Dendritic cell treated with granulocyte-macrophage colony-stimulating factor and Interleukin-4, amounts not matched to agents 40 ng/mL and 50 ng/mL, for 4 days (primary cell): ENCODE results near the gene MLC1.

ENCODE experiments used
- H3K27ac Mint-ChIP-seq: one replicate; pipeline ENCODE4 v1.8.0; 2022; ENCODE audit warnings: mild to moderate bottlenecking, mixed read lengths
- H3K27me3 Mint-ChIP-seq: one replicate; pipeline ENCODE4 v1.8.0; 2022; ENCODE audit warnings: mild to moderate bottlenecking, mixed read lengths
- H3K36me3 Mint-ChIP-seq: one replicate; pipeline ENCODE4 v1.8.0; 2022; ENCODE audit warnings: low read depth, mixed read lengths
- H3K4me1 Mint-ChIP-seq: one replicate; pipeline ENCODE4 v1.8.0; 2022; ENCODE audit warnings: low read depth, mixed read lengths
- H3K4me3 Mint-ChIP-seq: one replicate; pipeline ENCODE4 v1.8.0; 2022; ENCODE audit warnings: mild to moderate bottlenecking, moderate library complexity, mixed read lengths
- H3K9me3 Mint-ChIP-seq: one replicate; pipeline ENCODE4 v1.8.0; 2022; ENCODE audit warnings: mixed read lengths
- intact Hi-C: fragments of 100-400 bp; cut with micrococcal nuclease; formaldehyde crosslinking; loops from one replicate; pipeline ENCODE4 v1.15.0; 2022

Gene MLC1

DNA sequence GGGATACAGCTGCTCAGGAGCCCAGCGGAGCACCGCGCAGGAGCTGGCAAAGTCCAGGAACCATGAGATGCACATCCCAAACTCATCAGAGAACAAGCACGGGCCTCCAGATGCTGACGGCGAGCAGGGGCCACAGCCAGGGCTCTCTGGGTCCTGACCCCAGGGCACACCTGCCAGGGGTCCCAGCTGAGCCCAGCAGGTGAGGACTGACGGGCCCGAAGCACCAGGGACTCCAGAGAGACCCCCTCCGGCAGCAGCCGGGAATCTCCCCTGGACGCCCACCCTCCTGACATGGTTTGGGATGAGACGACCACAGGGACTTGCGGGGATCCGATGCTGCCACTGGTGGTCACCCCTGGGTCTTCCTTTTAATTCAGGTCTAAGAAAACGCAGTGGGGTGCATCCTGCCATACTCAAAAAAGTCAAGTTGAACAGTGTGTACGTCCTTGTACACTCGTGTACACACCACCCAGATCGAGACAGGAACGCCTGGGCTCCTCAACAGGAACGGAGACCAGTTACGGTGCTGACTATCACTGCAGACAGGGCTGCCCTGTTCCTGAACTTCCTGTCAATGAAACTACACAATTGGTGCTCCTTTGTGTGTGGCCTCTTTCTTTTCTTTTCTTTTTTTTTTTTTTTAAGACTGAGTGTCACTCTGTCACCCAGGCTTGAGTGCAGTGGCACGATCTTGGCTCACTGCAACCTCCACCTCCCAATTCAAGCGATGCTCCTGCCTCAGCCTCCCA, 49.1 kb downstream of the MLC1 start:
- no peak overlapping the region for H3K27ac Mint-ChIP-seq
- no peak overlapping the region for H3K4me3 Mint-ChIP-seq
- intact Hi-C loops = no loop called here
- H3K4me1 Mint-ChIP-seq = no peaks in the 10 kb centered on the region
- H3K36me3 Mint-ChIP-seq = no peaks in the 10 kb centered on the region
- H3K27me3 Mint-ChIP-seq = peaks cover 21% of the 10 kb centered on the region
- H3K9me3 Mint-ChIP-seq = peaks cover 7% of the 10 kb centered on the region

GRCh38 chr22:50035131-50035881, 49.9 kb downstream of the MLC1 start:
- Mint-ChIP-seq H3K27ac (no peak overlapping the region), H3K9me3 (peaks cover 7% of the 10 kb centered on the region), H3K4me3 (no peak overlapping the region), H3K36me3 (no peaks in the 10 kb centered on the region), H3K4me1 (no peaks in the 10 kb centered on the region), H3K27me3 (peaks cover 29% of the 10 kb centered on the region)
- intact Hi-C loops = no loop called here

DNA sequence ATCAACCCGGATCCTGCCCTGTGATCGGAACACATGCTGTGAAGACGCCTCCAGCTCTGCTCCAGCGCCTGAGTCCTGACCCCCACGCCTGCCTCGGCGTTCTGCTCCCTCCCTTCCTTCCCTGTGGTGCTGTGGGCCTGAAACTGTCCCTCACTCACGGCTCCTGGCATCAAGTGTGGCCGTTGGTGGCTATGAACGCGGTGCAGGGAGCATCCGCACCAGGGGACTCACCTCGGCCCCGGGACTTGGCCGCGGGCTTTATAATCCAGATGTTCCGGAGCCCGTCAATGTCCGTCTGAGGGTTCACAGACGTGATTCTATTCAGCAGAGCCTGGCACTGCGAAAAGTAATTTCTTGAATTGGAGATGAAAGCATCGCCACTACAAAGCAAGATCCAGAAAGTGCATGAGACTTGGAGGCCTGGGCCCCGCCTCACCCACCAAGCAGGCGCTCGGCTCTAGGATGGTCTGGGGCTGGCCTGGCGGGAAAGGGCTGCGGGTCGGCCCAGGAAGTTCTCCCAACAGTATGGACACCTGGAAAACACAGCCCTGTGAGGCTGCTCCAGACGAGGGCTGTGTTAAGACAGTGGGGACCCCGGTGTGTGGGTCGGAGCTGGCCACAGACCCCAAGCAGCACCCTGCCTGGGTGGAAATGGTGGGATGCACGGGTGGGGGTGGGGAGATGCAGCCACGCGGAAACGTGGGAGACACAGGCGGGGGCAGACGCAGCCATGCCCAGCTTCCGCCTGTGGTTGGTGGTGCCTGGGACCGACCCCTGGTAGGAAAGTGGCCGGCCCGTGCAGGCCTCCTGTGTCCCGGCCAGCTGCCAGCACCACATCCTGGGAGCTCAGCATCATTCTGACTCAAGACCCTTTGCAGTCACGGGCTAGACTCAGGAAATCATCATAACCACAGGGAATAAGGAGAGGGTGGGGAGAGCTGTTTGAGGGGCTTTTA, 50.8 kb downstream of the MLC1 start:
- Mint-ChIP-seq H3K27ac (no peak overlapping the region), H3K27me3 (peaks cover 37% of the 10 kb centered on the region), H3K4me3 (no peak overlapping the region), H3K4me1 (no peaks in the 10 kb centered on the region), H3K36me3 (no peaks in the 10 kb centered on the region), H3K9me3 (peaks cover 7% of the 10 kb centered on the region)
- intact Hi-C loops = loop anchor here (5.0 kb wide), 1 partner anchor 42 kb away; no protein-coding TSS in a partner anchor

GRCh38 chr22:50032941-50033601, 52.2 kb downstream of the MLC1 start:
- H3K4me1 Mint-ChIP-seq = peaks cover 1% of the 10 kb centered on the region
- H3K27ac Mint-ChIP-seq = no peak overlapping the region
- no peaks in the 10 kb centered on the region for H3K36me3 Mint-ChIP-seq
- intact Hi-C loops = loop anchor here (5.0 kb wide), 1 partner anchor 41 kb away; no protein-coding TSS in a partner anchor
- peaks cover 39% of the 10 kb centered on the region for H3K27me3 Mint-ChIP-seq
- H3K9me3 Mint-ChIP-seq = peaks cover 1% of the 10 kb centered on the region
- no peak overlapping the region for H3K4me3 Mint-ChIP-seq

- no peaks in the 10 kb centered on the region for H3K9me3 Mint-ChIP-seq
- H3K4me3 Mint-ChIP-seq = no peak overlapping the region
- intact Hi-C loops = loop anchor here (5.0 kb wide), 1 partner anchor 40 kb away; no protein-coding TSS in a partner anchor
- H3K27me3 Mint-ChIP-seq = peaks cover 47% of the 10 kb centered on the region
- H3K27ac Mint-ChIP-seq = no peak overlapping the region
- peaks cover 6% of the 10 kb centered on the region for H3K4me1 Mint-ChIP-seq
- H3K36me3 Mint-ChIP-seq = no peaks in the 10 kb centered on the region
Measured at GRCh38 chr22:50032109-50032871, 52.9 kb downstream of the MLC1 start.

GRCh38 chr22:50031189-50032091, 53.8 kb downstream of the MLC1 start:
- peaks cover 47% of the 10 kb centered on the region for H3K27me3 Mint-ChIP-seq
- no peaks in the 10 kb centered on the region for H3K36me3 Mint-ChIP-seq
- no peak overlapping the region for H3K4me3 Mint-ChIP-seq
- H3K4me1 Mint-ChIP-seq = peaks cover 6% of the 10 kb centered on the region
- intact Hi-C loops = loop anchor here (5.0 kb wide), 1 partner anchor 39 kb away; no protein-coding TSS in a partner anchor
- no peak overlapping the region for H3K27ac Mint-ChIP-seq
- H3K9me3 Mint-ChIP-seq = no peaks in the 10 kb centered on the region

- peaks cover 6% of the 10 kb centered on the region for H3K4me1 Mint-ChIP-seq
- peaks cover 49% of the 10 kb centered on the region for H3K27me3 Mint-ChIP-seq
- H3K36me3 Mint-ChIP-seq = no peaks in the 10 kb centered on the region
- no peak overlapping the region for H3K4me3 Mint-ChIP-seq
- no peaks in the 10 kb centered on the region for H3K9me3 Mint-ChIP-seq
- no peak overlapping the region for H3K27ac Mint-ChIP-seq
- intact Hi-C loops = loop anchor here (1.0 to 5.0 kb wide), 2 partner anchors 38 to 99 kb away; no protein-coding TSS in a partner anchor
Measured at GRCh38 chr22:50030297-50031188, 54.7 kb downstream of the MLC1 start.

GRCh38 chr22:50027639-50028537, 57.3 kb downstream of the MLC1 start:
- Mint-ChIP-seq H3K9me3 (no peaks in the 10 kb centered on the region), H3K27ac (no peak overlapping the region), H3K4me1 (peaks cover 6% of the 10 kb centered on the region), H3K27me3 (peaks cover 51% of the 10 kb centered on the region), H3K4me3 (no peak overlapping the region), H3K36me3 (no peaks in the 10 kb centered on the region)
- intact Hi-C loops = no loop called here

- no peak overlapping the region for H3K27ac Mint-ChIP-seq
- intact Hi-C loops = no loop called here
Measured at GRCh38 chr22:50025993-50026392, 59.2 kb downstream of the MLC1 start.

GRCh38 chr22:50022171-50022819, 62.9 kb downstream of the MLC1 start:
- no peak overlapping the region for H3K27ac Mint-ChIP-seq
- peaks cover 47% of the 10 kb centered on the region for H3K27me3 Mint-ChIP-seq
- no peak overlapping the region for H3K4me3 Mint-ChIP-seq
- intact Hi-C loops = no loop called here
- H3K36me3 Mint-ChIP-seq = no peaks in the 10 kb centered on the region
- peaks cover 6% of the 10 kb centered on the region for H3K4me1 Mint-ChIP-seq
- H3K9me3 Mint-ChIP-seq = no peaks in the 10 kb centered on the region

More at GRCh38 chr22:50025993-50026392, 59.2 kb downstream of the MLC1 start:
- Mint-ChIP-seq H3K36me3 (no peaks in the 10 kb centered on the region), H3K9me3 (no peaks in the 10 kb centered on the region), H3K4me3 (no peak overlapping the region), H3K4me1 (peaks cover 6% of the 10 kb centered on the region), H3K27me3 (peaks cover 47% of the 10 kb centered on the region)
